Stomach smooth muscle (tissue), 2 donors: Measurements from ENCODE around the gene EREG.

ENCODE experiments used
- H3K27ac ChIP-seq: one replicate; pipeline ENCODE4 v1.7.0; 2013; ENCODE audit warnings: mild to moderate bottlenecking, low read length, inconsistent platforms
- H3K27me3 ChIP-seq, 2 donors: one replicate each; pipeline ENCODE4 v1.7.0; 2013; ENCODE audit warnings: low read length in 2 of 2; ENCODE audit not compliant: insufficient read depth in 2 of 2, control insufficient read depth in 1 of 2
- H3K36me3 ChIP-seq, 2 donors: one replicate each; pipeline ENCODE4 v1.7.0; 2013; ENCODE audit warnings: low read length in 2 of 2; ENCODE audit not compliant: control insufficient read depth in 2 of 2, insufficient read depth in 2 of 2
- H3K4me1 ChIP-seq: one replicate; pipeline ENCODE4 v1.7.0; 2013; ENCODE audit warnings: low read length; ENCODE audit not compliant: control insufficient read depth, insufficient read depth
- H3K4me3 ChIP-seq, 2 donors: one replicate each; pipeline ENCODE4 v1.7.0; 2013; ENCODE audit warnings: low read length in 2 of 2
- H3K9ac ChIP-seq, 2 donors: one replicate each; pipeline ENCODE4 v1.7.0; 2013; ENCODE audit warnings: low read length in 2 of 2, mild to moderate bottlenecking in 1 of 2
- H3K9me3 ChIP-seq, 2 donors: one replicate each; pipeline ENCODE4 v1.7.0; 2013; ENCODE audit warnings: low read length in 2 of 2; ENCODE audit not compliant: control insufficient read depth in 2 of 2
- donor health status: healthy.
- donor health status: Pancreatic carcinoma.

The EREG gene

DNA sequence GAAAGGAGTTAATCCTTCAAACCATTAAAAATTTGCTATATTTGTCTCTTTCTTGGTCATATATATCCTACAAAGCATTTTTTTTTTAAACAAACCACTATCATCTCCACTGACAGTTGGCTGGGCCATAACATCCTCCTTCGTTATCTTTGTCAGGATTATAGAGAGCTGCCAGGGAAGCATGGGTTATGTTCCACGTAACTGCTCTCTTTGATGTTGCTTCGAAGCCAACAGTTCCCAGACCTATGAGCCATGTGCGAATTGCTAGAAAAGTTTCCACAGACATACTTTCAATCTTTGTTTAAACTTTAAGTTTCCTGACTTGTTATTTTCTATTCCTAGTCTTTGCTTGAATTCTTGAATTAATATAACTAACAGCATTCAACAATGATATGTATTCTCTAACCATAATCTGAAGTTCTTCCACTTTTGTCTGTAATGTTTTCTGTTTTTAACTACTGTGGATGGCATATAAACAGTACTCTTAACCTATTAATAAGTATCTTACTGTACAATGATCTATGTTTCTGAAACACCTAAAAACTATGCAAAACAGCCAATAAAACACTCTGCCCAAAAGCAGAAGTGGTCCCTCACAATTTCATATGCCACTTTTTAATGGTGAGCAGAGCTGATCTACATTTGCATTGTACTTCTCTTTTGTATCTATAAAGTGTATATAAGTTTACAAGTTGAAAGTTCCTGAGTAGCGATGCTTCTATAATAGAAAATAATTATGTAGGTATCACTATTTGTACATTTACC is 37.9 kb downstream of the EREG start:
- Histone ChIP-seq H3K36me3 (no peaks in the 10 kb centered on the region), H3K27me3 (no peaks in the 10 kb centered on the region), H3K4me3 (no peak overlapping the region), H3K27ac (no peak overlapping the region), H3K9ac (no peak overlapping the region), H3K4me1 (no peaks in the 10 kb centered on the region), H3K9me3 (no peaks in the 10 kb centered on the region)

GRCh38 chr4:74407891-74408290 is 42.9 kb downstream of the EREG start:
- no peaks in the 10 kb centered on the region for H3K36me3 ChIP-seq
- H3K4me3 ChIP-seq, result no peak overlapping the region
- H3K9ac ChIP-seq, result no peak overlapping the region
- no peaks in the 10 kb centered on the region for H3K9me3 ChIP-seq
- H3K27ac ChIP-seq, result no peak overlapping the region
- no peaks in the 10 kb centered on the region for H3K4me1 ChIP-seq
- no peaks in the 10 kb centered on the region for H3K27me3 ChIP-seq

- Histone ChIP-seq H3K9ac (no peak overlapping the region), H3K27me3 (no peaks in the 10 kb centered on the region), H3K36me3 (no peaks in the 10 kb centered on the region), H3K27ac (no peak overlapping the region), H3K4me1 (no peaks in the 10 kb centered on the region), H3K4me3 (no peak overlapping the region), H3K9me3 (no peaks in the 10 kb centered on the region)
Measured at GRCh38 chr4:74408639-74409038, 43.7 kb downstream of the EREG start.

- no peak overlapping the region for H3K9ac ChIP-seq
- H3K27ac ChIP-seq, result no peak overlapping the region
- no peaks in the 10 kb centered on the region for H3K9me3 ChIP-seq
- no peak overlapping the region for H3K4me3 ChIP-seq
- no peaks in the 10 kb centered on the region for H3K36me3 ChIP-seq
- H3K4me1 ChIP-seq, result no peaks in the 10 kb centered on the region
- no peaks in the 10 kb centered on the region for H3K27me3 ChIP-seq
Measured at GRCh38 chr4:74410272-74410671, 45.3 kb downstream of the EREG start.

DNA sequence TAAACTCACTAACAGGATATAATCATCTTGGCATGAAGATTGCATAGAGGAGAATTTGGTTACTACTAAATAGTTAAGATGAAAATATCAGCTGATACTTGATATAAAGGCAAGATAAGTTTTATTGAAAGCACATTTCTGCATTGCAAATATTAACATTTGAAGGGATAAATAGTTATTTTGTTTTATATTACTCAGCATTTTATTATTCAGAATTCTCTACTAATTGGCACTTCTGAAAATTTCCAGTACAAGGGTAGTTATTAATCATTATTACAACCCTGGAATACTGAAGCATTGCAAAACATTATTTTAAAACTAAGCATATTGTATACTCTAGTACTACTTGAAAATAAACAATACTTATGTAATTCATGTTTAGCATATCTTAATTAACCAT is 47.3 kb downstream of the EREG start:
- H3K9ac ChIP-seq, result no peak overlapping the region
- no peak overlapping the region for H3K27ac ChIP-seq
- no peak overlapping the region for H3K4me3 ChIP-seq
- H3K9me3 ChIP-seq, result no peaks in the 10 kb centered on the region
- no peaks in the 10 kb centered on the region for H3K27me3 ChIP-seq
- no peaks in the 10 kb centered on the region for H3K4me1 ChIP-seq
- H3K36me3 ChIP-seq, result no peaks in the 10 kb centered on the region

GRCh38 chr4:74413265-74413664 is 48.3 kb downstream of the EREG start:
- Histone ChIP-seq H3K36me3 (no peaks in the 10 kb centered on the region), H3K9me3 (no peaks in the 10 kb centered on the region), H3K27ac (no peak overlapping the region), H3K4me1 (no peaks in the 10 kb centered on the region), H3K9ac (no peak overlapping the region), H3K4me3 (no peak overlapping the region), H3K27me3 (no peaks in the 10 kb centered on the region)

GRCh38 chr4:74414149-74414809 is 49.3 kb downstream of the EREG start:
- Histone ChIP-seq H3K27me3 (no peaks in the 10 kb centered on the region), H3K27ac (no peak overlapping the region), H3K4me3 (no peak overlapping the region), H3K4me1 (no peaks in the 10 kb centered on the region), H3K9ac (no peak overlapping the region), H3K36me3 (no peaks in the 10 kb centered on the region), H3K9me3 (no peaks in the 10 kb centered on the region)

- H3K36me3 ChIP-seq, result no peaks in the 10 kb centered on the region
- no peaks in the 10 kb centered on the region for H3K27me3 ChIP-seq
- H3K9me3 ChIP-seq, result no peaks in the 10 kb centered on the region
- no peaks in the 10 kb centered on the region for H3K4me1 ChIP-seq
- H3K27ac ChIP-seq, result no peak overlapping the region
- H3K4me3 ChIP-seq, result no peak overlapping the region
- H3K9ac ChIP-seq, result no peak overlapping the region
Measured at GRCh38 chr4:74415602-74416300, 50.8 kb downstream of the EREG start.

GRCh38 chr4:74418063-74418670 is 53.2 kb downstream of the EREG start:
- H3K4me3 ChIP-seq, result no peak overlapping the region
- no peaks in the 10 kb centered on the region for H3K4me1 ChIP-seq
- no peaks in the 10 kb centered on the region for H3K36me3 ChIP-seq
- no peaks in the 10 kb centered on the region for H3K9me3 ChIP-seq
- H3K27ac ChIP-seq, result no peak overlapping the region
- H3K9ac ChIP-seq, result no peak overlapping the region
- no peaks in the 10 kb centered on the region for H3K27me3 ChIP-seq

DNA sequence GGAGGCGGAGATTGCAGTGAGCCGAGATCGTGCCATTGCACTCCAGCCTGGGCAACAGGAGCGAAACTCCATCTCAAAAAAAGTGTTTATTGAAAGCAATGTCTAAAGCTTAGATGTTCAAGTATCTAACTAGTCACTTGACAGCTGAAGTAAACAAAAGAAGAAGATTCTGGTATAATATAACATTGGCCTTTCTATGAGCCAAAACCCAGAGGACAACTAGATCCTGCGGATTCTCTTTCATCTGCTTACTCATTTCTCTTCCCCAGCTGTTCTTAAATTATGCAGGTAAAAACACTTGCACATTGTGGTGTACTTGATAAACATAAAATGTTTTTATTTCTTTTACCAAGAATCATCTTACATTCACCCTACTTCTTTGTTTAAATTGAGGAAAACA is 55.9 kb downstream of the EREG start:
- Histone ChIP-seq H3K27ac (no peak overlapping the region), H3K36me3 (no peaks in the 10 kb centered on the region), H3K9me3 (no peaks in the 10 kb centered on the region), H3K4me1 (no peaks in the 10 kb centered on the region), H3K27me3 (no peaks in the 10 kb centered on the region), H3K9ac (no peak overlapping the region), H3K4me3 (no peak overlapping the region)
